ENCODE measurements around the gene MLXIPL.

GRCh38 chr7:73663033-73663432, 38.7 kb upstream of the MLXIPL start:
- TF ChIP-seq CTCF (IDR thresholded peaks at IDR 0.05) (no peak), POLR2A (IDR thresholded peaks at IDR 0.05) (no peak)

All from esophagus squamous epithelium (tissue), 4 donors.